CD4-positive, CD25-positive, alpha-beta regulatory T cell (primary cell): ENCODE results near the gene TMEM129. TPM values are rescaled to one million over a fixed set of nuclear protein-coding genes. Genes with fewer than 3 reads are reported as not detected.
"Not testable (repeated sequence)": the region's sequence is repeated elsewhere in the genome, so short reads cannot be mapped to it uniquely, and the experiment has no call there.

Experiments
- ATAC-seq, 2 donors: fragments of 150-1000 bp; cut with Tn5 transposase; one replicate each; pipeline ENCODE4 v1.10.0; 2021; ENCODE audit warnings: low read depth in 2 of 2, moderate number of reproducible peaks in 2 of 2, moderate library complexity in 1 of 2
- DNase-seq, 3 donors: peaks; one replicate each; pipeline versions ENCODE4 v3.0.0 to v3.0.0-alpha.2; 2012 to 2022; ENCODE audit warnings: mixed read lengths in 1 of 3
- H3K27ac ChIP-seq: one replicate; pipeline ENCODE4 v1.7.0; 2013; ENCODE audit warnings: mild to moderate bottlenecking, low read length; ENCODE audit not compliant: insufficient read depth, poor library complexity, severe bottlenecking
- H3K27me3 ChIP-seq: one replicate; pipeline ENCODE4 v1.7.0; 2013; ENCODE audit warnings: low read length; ENCODE audit not compliant: control insufficient read depth, insufficient read depth
- H3K36me3 ChIP-seq: one replicate; pipeline ENCODE4 v1.7.0; 2013; ENCODE audit warnings: mild to moderate bottlenecking, low read length, moderate library complexity; ENCODE audit not compliant: control insufficient read depth, insufficient read depth
- H3K4me1 ChIP-seq: 2 replicates; pipeline ENCODE4 v1.7.0; 2013; ENCODE audit warnings: mild to moderate bottlenecking, low read length; ENCODE audit not compliant: insufficient read depth, control insufficient read depth, poor library complexity, severe bottlenecking
- H3K4me3 ChIP-seq: one replicate; pipeline ENCODE4 v1.7.0; 2013; ENCODE audit warnings: low read depth, mild to moderate bottlenecking, low read length, moderate library complexity
- H3K9me3 ChIP-seq, 2 experiments: 1 replicate in 1 of 2; 2 replicates in 1 of 2; pipeline ENCODE4 v1.7.0; 2013; ENCODE audit warnings: low read length in 2 of 2, mild to moderate bottlenecking in 1 of 2, moderate library complexity in 1 of 2; ENCODE audit not compliant: control insufficient read depth in 2 of 2
- H3K27ac Mint-ChIP-seq, 3 donors: one replicate each; pipeline ENCODE4 v1.8.0; 2020 to 2022; ENCODE audit warnings: mild to moderate bottlenecking in 3 of 3, mixed read lengths in 3 of 3, moderate library complexity in 2 of 3
- H3K27me3 Mint-ChIP-seq: one replicate; pipeline ENCODE4 v1.8.0; 2022; ENCODE audit warnings: mild to moderate bottlenecking, mixed read lengths
- H3K36me3 Mint-ChIP-seq: one replicate; pipeline ENCODE4 v1.8.0; 2020; ENCODE audit warnings: mixed read lengths
- H3K4me1 Mint-ChIP-seq, 4 donors: one replicate each; pipeline ENCODE4 v1.8.0; 2020 to 2022; ENCODE audit warnings: mixed read lengths in 4 of 4, mild to moderate bottlenecking in 1 of 4
- H3K4me3 Mint-ChIP-seq, 4 donors: one replicate each; pipeline ENCODE4 v1.8.0; 2020 to 2022; ENCODE audit warnings: mild to moderate bottlenecking in 4 of 4, mixed read lengths in 4 of 4, moderate library complexity in 3 of 4
- H3K9me3 Mint-ChIP-seq, 7 donors: one replicate each; pipeline ENCODE4 v1.8.0; 2020 to 2022; ENCODE audit warnings: mixed read lengths in 7 of 7, mild to moderate bottlenecking in 3 of 7, moderate library complexity in 2 of 7
- polyA plus RNA-seq, 4 donors: library from polyadenylated mRNA; unstranded; fragments of 300-500 nt; fragmentation: Illumina TruSeq; gene quantifications; one replicate each; pipeline ENCODE4 v1.2.3, GENCODE V29; 2021
- total RNA-seq: library from RNA; stranded (reverse); gene quantifications from one replicate; pipeline ENCODE4 v1.2.3, GENCODE V29; 2022

The TMEM129 gene
- total and polyA plus RNA-seq, 5 donors from 2014 or later = 19.6 to 33.9 (median 30.5) TPM

DNA sequence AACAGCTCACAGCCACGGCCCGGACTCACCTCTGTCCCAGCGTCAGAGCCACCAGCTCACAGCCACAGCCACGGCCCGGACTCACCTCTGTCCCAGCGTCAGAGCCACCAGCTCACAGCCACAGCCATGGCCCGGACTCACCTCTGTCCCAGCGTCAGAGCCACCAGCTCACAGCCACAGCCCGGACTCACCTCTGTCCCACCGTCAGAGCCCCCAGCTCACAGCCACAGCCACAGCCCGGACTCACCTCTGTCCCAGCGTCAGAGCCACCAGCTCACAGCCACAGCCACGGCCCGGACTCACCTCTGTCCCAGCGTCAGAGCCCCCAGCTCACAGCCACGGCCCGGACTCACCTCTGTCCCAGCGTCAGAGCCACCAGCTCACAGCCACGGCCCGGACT, 50.1 kb downstream of the TMEM129 start:
- not testable (repeated sequence) for H3K9me3 Mint-ChIP-seq, H3K36me3 Mint-ChIP-seq, H3K4me1 Mint-ChIP-seq, H3K9me3 ChIP-seq, H3K4me3 Mint-ChIP-seq, H3K4me3 ChIP-seq, H3K4me1 ChIP-seq, ATAC-seq, H3K27ac Mint-ChIP-seq, H3K36me3 ChIP-seq, H3K27me3 Mint-ChIP-seq, H3K27me3 ChIP-seq, DNase-seq, H3K27ac ChIP-seq

DNA sequence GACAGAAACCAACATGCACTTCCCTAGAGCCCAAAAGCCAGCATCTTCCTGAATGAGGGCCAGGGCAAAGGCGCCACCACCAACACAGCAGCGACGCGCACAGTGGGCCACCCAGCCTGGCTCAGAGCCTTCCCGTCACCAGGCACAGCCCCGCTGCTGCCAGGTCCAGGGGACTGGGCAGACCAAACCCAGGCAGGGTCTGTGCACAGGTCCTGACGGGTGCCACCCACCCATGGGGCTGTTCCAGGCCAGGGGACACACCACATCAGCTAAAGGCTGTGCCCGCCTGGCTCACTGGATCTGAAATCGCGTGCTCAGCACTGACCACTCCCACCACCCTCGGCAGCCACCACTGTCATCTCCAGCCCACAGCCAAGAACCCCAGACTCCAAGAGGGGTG, 50.8 kb downstream of the TMEM129 start:
- H3K4me1 ChIP-seq = no peaks in the 10 kb centered on the region
- ATAC-seq = no peak
- no peaks in the 10 kb centered on the region for H3K4me1 Mint-ChIP-seq
- H3K27ac Mint-ChIP-seq = no peak overlapping the region
- no peaks in the 10 kb centered on the region for H3K9me3 ChIP-seq
- H3K36me3 ChIP-seq = no peaks in the 10 kb centered on the region
- no peaks in the 10 kb centered on the region for H3K27me3 Mint-ChIP-seq
- no peaks in the 10 kb centered on the region for H3K9me3 Mint-ChIP-seq
- H3K27me3 ChIP-seq = no peaks in the 10 kb centered on the region
- no peaks in the 10 kb centered on the region for H3K36me3 Mint-ChIP-seq
- no peak overlapping the region for H3K4me3 ChIP-seq
- no peak overlapping the region for H3K27ac ChIP-seq
- no peak for DNase-seq
- no peak overlapping the region for H3K4me3 Mint-ChIP-seq

DNA sequence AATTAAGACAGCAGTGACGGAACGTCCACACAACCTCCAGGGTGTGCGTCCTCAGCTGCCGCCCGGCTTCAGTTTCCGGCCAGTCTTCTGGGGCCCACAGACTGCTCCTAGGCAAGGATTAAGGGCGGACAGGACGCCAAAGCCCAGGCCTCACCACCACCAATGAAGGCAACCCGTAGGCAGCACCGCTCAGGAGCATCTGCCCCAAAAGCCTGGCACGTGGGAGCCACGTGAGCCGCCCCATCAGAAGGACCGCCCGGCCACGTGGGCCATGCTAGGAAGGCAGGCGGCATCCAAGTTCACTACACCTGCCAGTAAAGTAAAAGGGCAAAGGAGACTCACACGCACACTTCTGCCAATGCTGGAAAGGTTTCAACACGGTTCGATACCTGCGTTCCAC, 51.3 kb downstream of the TMEM129 start:
- no peaks in the 10 kb centered on the region for H3K9me3 ChIP-seq

DNA sequence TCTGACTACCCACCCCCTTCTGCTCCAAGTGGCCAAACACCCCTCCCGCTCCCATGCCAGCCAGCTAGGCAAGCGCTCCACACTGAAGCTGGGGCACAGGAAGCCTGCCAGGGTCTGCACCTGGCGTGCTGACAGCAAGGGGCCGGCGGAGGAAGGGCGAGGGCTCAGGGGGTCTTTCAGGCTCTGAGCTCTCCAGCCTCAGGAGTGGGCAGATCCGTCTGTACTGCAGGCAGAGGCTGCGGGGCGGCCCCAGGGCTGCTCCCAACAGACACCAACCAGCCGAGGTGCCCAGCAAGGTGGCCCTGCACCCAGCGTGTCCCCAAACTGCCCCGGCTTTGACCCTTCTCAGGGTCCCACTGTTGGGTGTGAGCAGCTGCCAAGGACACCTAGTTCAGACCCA, 51.9 kb downstream of the TMEM129 start:
- Mint-ChIP-seq H3K36me3 (no peaks in the 10 kb centered on the region), H3K9me3 (no peaks in the 10 kb centered on the region), H3K4me1 (no peaks in the 10 kb centered on the region), H3K27ac (no peak overlapping the region), H3K27me3 (no peaks in the 10 kb centered on the region), H3K4me3 (no peak overlapping the region)
- Histone ChIP-seq H3K36me3 (no peaks in the 10 kb centered on the region), H3K4me3 (no peak overlapping the region), H3K27ac (no peak overlapping the region), H3K4me1 (no peaks in the 10 kb centered on the region), H3K9me3 (no peaks in the 10 kb centered on the region), H3K27me3 (no peaks in the 10 kb centered on the region)
- DNase-seq (no peak), ATAC-seq (no peak)

More for the DNA sequence above, 51.3 kb downstream of the TMEM129 start:
- DNase-seq (no peak), ATAC-seq (no peak)
- no peak overlapping the region for H3K4me3 ChIP-seq
- Mint-ChIP-seq H3K27ac (no peak overlapping the region), H3K27me3 (no peaks in the 10 kb centered on the region), H3K9me3 (no peaks in the 10 kb centered on the region), H3K4me3 (no peak overlapping the region), H3K36me3 (no peaks in the 10 kb centered on the region), H3K4me1 (no peaks in the 10 kb centered on the region)
- H3K36me3 ChIP-seq = no peaks in the 10 kb centered on the region
- no peaks in the 10 kb centered on the region for H3K27me3 ChIP-seq
- no peaks in the 10 kb centered on the region for H3K4me1 ChIP-seq
- H3K27ac ChIP-seq = no peak overlapping the region

DNA sequence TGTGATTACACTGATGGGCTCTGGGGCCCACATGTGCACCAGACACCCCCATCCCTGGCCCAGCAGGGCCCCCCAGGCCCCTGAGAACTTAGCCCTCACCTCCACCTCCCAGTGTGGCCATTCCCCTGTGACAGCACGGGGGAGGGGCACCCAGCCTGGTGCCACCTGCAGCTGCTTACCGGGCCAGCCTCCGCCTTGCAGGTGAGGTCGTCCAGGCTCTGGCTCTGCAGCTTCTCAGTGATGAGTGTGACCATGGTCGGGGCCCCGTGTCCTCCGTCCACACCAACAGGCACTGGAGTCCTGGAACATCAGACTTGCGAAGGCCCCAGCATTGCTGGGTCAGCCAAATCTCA, 52.7 kb downstream of the TMEM129 start:
- Mint-ChIP-seq H3K4me3 (no peak overlapping the region), H3K27me3 (no peaks in the 10 kb centered on the region), H3K4me1 (no peaks in the 10 kb centered on the region), H3K9me3 (no peaks in the 10 kb centered on the region), H3K36me3 (no peaks in the 10 kb centered on the region), H3K27ac (no peak overlapping the region)
- no peak for ATAC-seq
- Histone ChIP-seq H3K36me3 (no peaks in the 10 kb centered on the region), H3K9me3 (no peaks in the 10 kb centered on the region), H3K27ac (no peak overlapping the region), H3K4me3 (no peak overlapping the region), H3K4me1 (no peaks in the 10 kb centered on the region), H3K27me3 (no peaks in the 10 kb centered on the region)
- no peak for DNase-seq

DNA sequence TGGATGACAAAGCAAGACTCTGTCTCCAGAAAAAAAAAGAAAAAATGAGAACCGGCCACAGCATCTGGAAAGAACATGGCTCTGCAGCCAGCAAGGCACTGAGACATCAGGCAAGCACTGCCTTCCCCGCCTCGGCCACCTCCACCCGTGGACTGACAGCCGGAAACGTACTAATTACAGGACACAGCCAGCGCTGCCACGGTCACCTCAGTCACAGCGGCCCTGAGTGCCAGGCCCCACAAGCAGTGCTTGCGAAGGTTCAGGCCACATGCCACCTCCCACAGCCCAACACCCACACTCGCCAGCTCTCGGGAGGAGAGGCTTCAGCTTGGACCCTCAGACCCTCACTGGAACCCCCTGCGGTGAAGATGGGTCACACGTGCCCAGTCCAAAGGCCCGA, 53.9 kb downstream of the TMEM129 start:
- Mint-ChIP-seq H3K9me3 (no peaks in the 10 kb centered on the region), H3K4me1 (no peaks in the 10 kb centered on the region), H3K27ac (no peak overlapping the region), H3K27me3 (no peaks in the 10 kb centered on the region), H3K36me3 (no peaks in the 10 kb centered on the region), H3K4me3 (no peak overlapping the region)
- no peaks in the 10 kb centered on the region for H3K36me3 ChIP-seq
- DNase-seq (no peak), ATAC-seq (no peak)
- H3K27ac ChIP-seq = no peak overlapping the region
- no peaks in the 10 kb centered on the region for H3K27me3 ChIP-seq
- no peak overlapping the region for H3K4me3 ChIP-seq
- no peaks in the 10 kb centered on the region for H3K4me1 ChIP-seq
- H3K9me3 ChIP-seq = no peaks in the 10 kb centered on the region

DNA sequence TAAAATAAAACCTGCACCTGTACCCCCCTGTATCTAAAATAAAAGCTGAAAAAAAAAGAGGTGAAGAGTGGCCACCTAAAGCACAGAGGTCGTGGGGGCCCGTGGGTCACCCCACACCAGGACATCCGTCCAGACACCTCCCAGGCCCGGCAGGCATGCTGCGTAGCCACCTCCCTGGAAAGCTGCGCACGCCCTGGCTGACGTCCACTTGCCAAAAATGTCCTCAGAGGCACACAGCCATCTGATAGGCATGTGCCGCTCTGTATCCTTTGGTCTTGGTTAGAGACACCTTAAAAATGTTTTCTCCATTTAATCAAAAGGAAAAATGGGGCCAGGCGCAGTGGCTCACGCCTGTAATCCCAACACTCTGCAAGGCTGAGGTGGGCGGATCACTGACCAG, 54.7 kb downstream of the TMEM129 start:
- Mint-ChIP-seq H3K9me3 (no peaks in the 10 kb centered on the region), H3K27ac (no peak overlapping the region), H3K36me3 (no peaks in the 10 kb centered on the region), H3K4me3 (no peak overlapping the region), H3K27me3 (no peaks in the 10 kb centered on the region), H3K4me1 (no peaks in the 10 kb centered on the region)
- DNase-seq = no peak
- Histone ChIP-seq H3K4me3 (no peak overlapping the region), H3K4me1 (no peaks in the 10 kb centered on the region), H3K27me3 (no peaks in the 10 kb centered on the region), H3K36me3 (no peaks in the 10 kb centered on the region), H3K9me3 (no peaks in the 10 kb centered on the region), H3K27ac (no peak overlapping the region)
- no peak for ATAC-seq
